T-cell (primary cell): ENCODE measurements around the gene ELAVL3. TPM values are rescaled to one million over a fixed set of nuclear protein-coding genes. Genes with fewer than 3 reads are reported as not detected.
"Not testable (repeated sequence)": the region's sequence is repeated elsewhere in the genome, so short reads cannot be mapped to it uniquely, and the experiment has no call there.

Experiments used
- ATAC-seq, 4 experiments: fragments of 200-7000 bp in 3 of 4; fragments of 150-1000 bp in 1 of 4; cut with Tn5 transposase; replicated peaks in 1 of 4; 1 replicate in 3 of 4; 2 replicates in 1 of 4; pipeline ENCODE4 v1.10.0; 2021; ENCODE audit warnings: moderate library complexity in 3 of 4, mild to moderate bottlenecking in 2 of 4, moderate number of reproducible peaks in 1 of 4
- CTCF ChIA-PET, 2 donors: fragments of 300-600 bp; sonication (Branson Sonifier 250); formaldehyde crosslinking; loops; one replicate each; lab custom pipeline; 2022; ENCODE audit warnings: antibody characterized with exemption in 2 of 2; lab: Charles Lee
- POLR2A ChIA-PET, 2 donors: fragments of 300-600 bp; sonication (Branson Sonifier 250); formaldehyde crosslinking; loops; one replicate each; lab custom pipeline; 2022; ENCODE audit warnings: antibody characterized with exemption in 2 of 2; lab: Charles Lee
- DNase-seq, 35 experiments: peaks; one replicate each; pipeline versions ENCODE4 v3.0.0 to v3.0.0-alpha.2; 2013 to 2023
- H3K27ac ChIP-seq: one replicate; pipeline ENCODE4 v1.5.1; 2013; ENCODE audit warnings: low read length
- H3K27me3 ChIP-seq, 2 experiments: replicated peaks in 1 of 2; 1 replicate in 1 of 2; 2 replicates in 1 of 2; pipeline versions ENCODE4 v1.6.1 to v1.7.0; 2013; ENCODE audit warnings: low read length in 1 of 2, mixed read lengths in 1 of 2; ENCODE audit not compliant: control insufficient read depth in 2 of 2, insufficient read depth in 2 of 2; ENCODE audit errors: extremely low read depth in 1 of 2
- H3K36me3 ChIP-seq, 2 donors: 1 replicate in 1 of 2; 2 replicates in 1 of 2; pipeline versions ENCODE4 v1.6.1 to v1.7.0; 2013; ENCODE audit warnings: low read length in 1 of 2; ENCODE audit not compliant: control insufficient read depth in 2 of 2, insufficient read depth in 1 of 2; ENCODE audit errors: extremely low read depth in 1 of 2
- H3K4me1 ChIP-seq, 2 experiments: 1 replicate in 1 of 2; 2 replicates in 1 of 2; pipeline versions ENCODE4 v1.6.1 to v1.7.0; 2013; ENCODE audit warnings: low read length in 2 of 2, mixed read lengths in 1 of 2; ENCODE audit not compliant: insufficient read depth in 2 of 2, control insufficient read depth in 1 of 2; ENCODE audit errors: extremely low read depth in 1 of 2
- H3K4me3 ChIP-seq, 2 donors: 1 replicate in 1 of 2; 2 replicates in 1 of 2; pipeline versions ENCODE4 v1.5.1 to v1.7.0; 2013; ENCODE audit warnings: mild to moderate bottlenecking in 2 of 2, low read length in 1 of 2, moderate library complexity in 1 of 2; ENCODE audit not compliant: control insufficient read depth in 1 of 2; ENCODE audit errors: extremely low read depth in 1 of 2
- H3K9me3 ChIP-seq: 2 replicates; pipeline ENCODE4 v1.7.0; 2013
- H3K27ac Mint-ChIP-seq, 2 donors: one replicate each; pipeline ENCODE4 v1.8.0; 2020 to 2021; ENCODE audit warnings: mild to moderate bottlenecking in 2 of 2, mixed read lengths in 2 of 2
- H3K27me3 Mint-ChIP-seq, 2 donors: one replicate each; pipeline ENCODE4 v1.8.0; 2021 to 2022; ENCODE audit warnings: mixed read lengths in 2 of 2
- H3K36me3 Mint-ChIP-seq: one replicate; pipeline ENCODE4 v1.8.0; 2021; ENCODE audit warnings: mixed read lengths
- H3K4me1 Mint-ChIP-seq, 3 donors: one replicate each; pipeline ENCODE4 v1.8.0; 2020 to 2022; ENCODE audit warnings: mixed read lengths in 3 of 3, mild to moderate bottlenecking in 1 of 3
- H3K4me3 Mint-ChIP-seq, 3 donors: one replicate each; pipeline ENCODE4 v1.8.0; 2020 to 2022; ENCODE audit warnings: mild to moderate bottlenecking in 3 of 3, mixed read lengths in 3 of 3, moderate library complexity in 3 of 3
- H3K9me3 Mint-ChIP-seq, 3 donors: one replicate each; pipeline ENCODE4 v1.8.0; 2020 to 2022; ENCODE audit warnings: mixed read lengths in 3 of 3
- WGBS: methylation state at CpG from one replicate; pipeline ENCODE4 v1.1.5; 2013; ENCODE audit warnings: missing lambda C conversion rate; ENCODE audit not compliant: insufficient coverage; 5-methylcytosine and 5-hydroxymethylcytosine counted together
- total RNA-seq, 35 experiments: library from RNA in 6 of 35; stranded (reverse) in 6 of 35; fragments of 120-200 nt in 1 of 35; gene quantifications; one replicate each; pipeline versions ENCODE4 v1.2.1 to v1.2.4 and lab custom pipeline; 2013 to 2026

The ELAVL3 gene
- total RNA-seq, 5 donors from 2014 or later (not counting 1 experiment from before 2014, with no cell fraction given) = 0.47 TPM; not detected in 4

- H3K4me1 ChIP-seq = peaks cover 0 to 3% of the 10 kb centered on the region in 2 experiments
- ChIA-PET POLR2A (no interaction called here), CTCF (interaction anchor here in 1 of 2 donors (0.5 kb wide), 1 partner anchor 115 kb away, joined by 3 read pairs; no protein-coding TSS in a partner anchor)
- H3K27me3 ChIP-seq = peaks cover 0 to 24% of the 10 kb centered on the region in 2 experiments
- H3K9me3 ChIP-seq = no peaks in the 10 kb centered on the region
- no peak for DNase-seq
- no peaks in the 10 kb centered on the region for H3K36me3 Mint-ChIP-seq
- ATAC-seq = no peak
- H3K27ac Mint-ChIP-seq = no peak overlapping the region
- H3K27me3 Mint-ChIP-seq = peaks cover 16% of the 10 kb centered on the region in 2 donors
- no peak overlapping the region for H3K27ac ChIP-seq
- no peak overlapping the region for H3K4me3 ChIP-seq
- no peaks in the 10 kb centered on the region for H3K9me3 Mint-ChIP-seq
- H3K4me3 Mint-ChIP-seq = no peak overlapping the region
- H3K36me3 ChIP-seq = no peaks in the 10 kb centered on the region
- H3K4me1 Mint-ChIP-seq = no peaks in the 10 kb centered on the region
- WGBS = 88% methylated on average over 13 of the region's 20 CpGs
These were observed 23.0 kb downstream of the ELAVL3 start for GRCh38 chr19:11457831-11458230.

DNA sequence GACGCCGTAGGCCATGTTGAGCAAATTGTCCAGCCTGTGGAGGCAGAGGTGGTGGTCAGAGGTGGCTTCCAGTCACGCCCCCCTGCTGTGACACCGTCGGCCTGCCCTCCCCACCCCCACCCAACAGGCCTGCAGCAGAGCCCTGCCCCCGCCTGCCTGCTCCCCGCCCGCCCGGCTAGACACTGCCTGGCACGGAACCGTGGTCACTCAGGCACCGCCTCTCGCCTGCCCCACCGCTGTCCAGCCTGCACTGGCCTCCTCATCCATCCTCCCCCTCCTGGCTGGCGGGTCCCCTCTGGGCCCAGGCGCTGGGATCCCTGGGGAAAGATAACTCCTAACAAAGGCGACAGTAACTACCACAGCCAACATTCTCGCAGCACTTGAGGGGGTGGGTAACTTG is 23.7 kb downstream of the ELAVL3 start:
- no peak overlapping the region for H3K27ac Mint-ChIP-seq
- no peak overlapping the region for H3K4me3 ChIP-seq
- no peaks in the 10 kb centered on the region for H3K9me3 Mint-ChIP-seq
- ChIA-PET POLR2A (no interaction called here), CTCF (no interaction called here)
- no peak for DNase-seq
- H3K27ac ChIP-seq = no peak overlapping the region
- ATAC-seq = no peak
- H3K27me3 ChIP-seq = peaks cover 0 to 24% of the 10 kb centered on the region in 2 experiments
- peaks cover 0 to 2% (median 0%) of the 10 kb centered on the region in 3 donors for H3K4me1 Mint-ChIP-seq
- 64% methylated on average over 8 of the region's 18 CpGs for WGBS
- peaks cover 16% of the 10 kb centered on the region in 2 donors for H3K27me3 Mint-ChIP-seq
- H3K36me3 Mint-ChIP-seq = no peaks in the 10 kb centered on the region
- no peaks in the 10 kb centered on the region for H3K9me3 ChIP-seq
- H3K36me3 ChIP-seq = no peaks in the 10 kb centered on the region
- peaks cover 0 to 3% of the 10 kb centered on the region in 2 experiments for H3K4me1 ChIP-seq
- no peak overlapping the region for H3K4me3 Mint-ChIP-seq

GRCh38 chr19:11456659-11457058 is 24.2 kb downstream of the ELAVL3 start:
- H3K27ac Mint-ChIP-seq = no peak overlapping the region
- POLR2A ChIA-PET = no interaction called here

DNA sequence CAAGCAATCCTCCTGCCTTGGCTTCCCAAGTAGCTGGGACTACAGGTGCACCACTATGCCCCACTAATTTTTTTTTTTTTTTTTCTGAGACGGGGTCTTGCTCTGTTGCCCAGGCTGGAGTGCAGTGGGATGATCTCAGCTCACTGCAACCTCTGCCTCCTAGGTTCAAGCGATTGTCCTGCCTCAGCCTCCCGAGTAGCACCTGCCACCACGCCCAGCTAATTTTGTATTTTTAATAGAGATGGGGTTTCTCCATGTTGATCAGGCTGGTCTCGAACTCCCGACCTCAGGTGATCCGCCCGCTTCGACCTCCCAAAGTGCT is 25.7 kb downstream of the ELAVL3 start:
- H3K27me3 Mint-ChIP-seq = peaks cover 10 to 13% of the 10 kb centered on the region in 2 donors
- H3K9me3 ChIP-seq, H3K4me1 ChIP-seq, ATAC-seq, H3K9me3 Mint-ChIP-seq, H3K27ac Mint-ChIP-seq, H3K36me3 Mint-ChIP-seq, H3K27ac ChIP-seq, H3K4me1 Mint-ChIP-seq, H3K4me3 ChIP-seq, POLR2A ChIA-PET, H3K36me3 ChIP-seq, DNase-seq, CTCF ChIA-PET, H3K4me3 Mint-ChIP-seq: not testable (repeated sequence)
- WGBS = 85% methylated on average over 4 of the region's 9 CpGs
- H3K27me3 ChIP-seq = peaks cover 0 to 18% of the 10 kb centered on the region in 2 experiments

More at GRCh38 chr19:11456659-11457058, 24.2 kb downstream of the ELAVL3 start:
- CTCF ChIA-PET = interaction anchor here in 1 of 2 donors (0.6 kb wide), 1 partner anchor 103 kb away, joined by 3 read pairs; no protein-coding TSS in a partner anchor
- Histone ChIP-seq H3K27ac (no peak overlapping the region), H3K36me3 (no peaks in the 10 kb centered on the region), H3K27me3 (peaks cover 0 to 24% of the 10 kb centered on the region in 2 experiments), H3K9me3 (no peaks in the 10 kb centered on the region), H3K4me3 (no peak overlapping the region), H3K4me1 (peaks cover 0 to 3% of the 10 kb centered on the region in 2 experiments)
- 86% methylated on average over 6 of the region's 7 CpGs for WGBS
- no peak for DNase-seq
- H3K9me3 Mint-ChIP-seq = no peaks in the 10 kb centered on the region
- no peak overlapping the region for H3K4me3 Mint-ChIP-seq
- peaks cover 16% of the 10 kb centered on the region in 2 donors for H3K27me3 Mint-ChIP-seq
- no peaks in the 10 kb centered on the region for H3K36me3 Mint-ChIP-seq
- peaks cover 0 to 2% (median 0%) of the 10 kb centered on the region in 3 donors for H3K4me1 Mint-ChIP-seq
- no peak for ATAC-seq

GRCh38 chr19:11453468-11454341 is 27.1 kb downstream of the ELAVL3 start:
- ChIA-PET POLR2A (no interaction called here), CTCF (no interaction called here)
- H3K4me3 ChIP-seq = no peak overlapping the region
- peaks cover 6% of the 10 kb centered on the region for H3K36me3 Mint-ChIP-seq
- WGBS = 88% methylated on average over 13 of the region's 27 CpGs
- H3K36me3 ChIP-seq = peaks cover 4 to 11% of the 10 kb centered on the region in 2 donors
- DNase-seq = peak in 11 of 35 experiments; percentile 13 to 42 (median 20)
- peak in 1 of 4 experiments; percentile 46 for ATAC-seq
- no peak overlapping the region for H3K4me3 Mint-ChIP-seq
- H3K27ac Mint-ChIP-seq = no peak overlapping the region
- peaks cover 0 to 3% of the 10 kb centered on the region in 2 experiments for H3K4me1 ChIP-seq
- peaks cover 5 to 9% of the 10 kb centered on the region in 2 donors for H3K27me3 Mint-ChIP-seq
- H3K9me3 ChIP-seq = no peaks in the 10 kb centered on the region
- no peak overlapping the region for H3K27ac ChIP-seq
- peaks cover 0 to 11% of the 10 kb centered on the region in 2 experiments for H3K27me3 ChIP-seq
- no peaks in the 10 kb centered on the region for H3K9me3 Mint-ChIP-seq
- peaks cover 0 to 2% (median 0%) of the 10 kb centered on the region in 3 donors for H3K4me1 Mint-ChIP-seq

GRCh38 chr19:11452620-11453310 is 28.1 kb downstream of the ELAVL3 start:
- DNase-seq (no peak), ATAC-seq (no peak)
- Mint-ChIP-seq H3K9me3 (no peaks in the 10 kb centered on the region), H3K27ac (no peak overlapping the region), H3K4me1 (peaks cover 0 to 2% (median 0%) of the 10 kb centered on the region in 3 donors), H3K36me3 (peaks cover 6% of the 10 kb centered on the region), H3K4me3 (no peak overlapping the region), H3K27me3 (peaks cover 0 to under 1% of the 10 kb centered on the region in 2 donors)
- Histone ChIP-seq H3K27me3 (peaks cover 0 to 4% of the 10 kb centered on the region in 2 experiments), H3K4me3 (no peak overlapping the region), H3K9me3 (no peaks in the 10 kb centered on the region), H3K36me3 (peaks cover 9 to 20% of the 10 kb centered on the region in 2 donors), H3K27ac (no peak overlapping the region), H3K4me1 (peaks cover 0 to 3% of the 10 kb centered on the region in 2 experiments)
- ChIA-PET CTCF (interaction anchor here in 1 of 2 donors (0.7 kb wide), 3 partner anchors 535 to 1086 kb away, joined by 4 to 5 read pairs (median 4); no protein-coding TSS in a partner anchor), POLR2A (no interaction called here)
- WGBS = 94% methylated on average over 25 of the region's 33 CpGs
